ENCODE results near the gene ST7. TPM values are rescaled to one million over a fixed set of nuclear protein-coding genes. Genes with fewer than 3 reads are reported as not detected.

ST7 gene
- total and polyA plus RNA-seq, 2 of the 8 experiments (the other 6 are each of a cell fraction or from before 2014, with no cell fraction given): 16.3 to 18.0 TPM

DNA sequence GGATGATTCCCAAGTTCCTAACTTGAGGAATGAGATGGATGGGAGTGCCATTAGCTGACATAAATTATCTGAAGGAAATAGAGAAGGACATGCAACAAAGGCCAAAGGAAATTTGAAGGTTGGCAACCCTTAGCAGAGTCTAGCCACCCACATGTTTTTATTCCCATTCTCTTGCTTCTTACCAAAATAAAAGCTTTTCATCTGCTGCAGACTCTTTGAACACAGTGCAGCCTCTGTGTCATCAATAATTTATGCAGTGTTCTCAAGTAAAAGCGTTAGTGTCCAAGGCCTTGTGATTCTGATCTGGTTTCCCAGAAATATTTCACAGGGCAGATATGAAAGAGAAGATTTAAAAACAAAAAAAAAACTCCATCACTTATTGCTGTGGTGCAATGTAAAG, 98.5 kb downstream of the ST7 start (continued):
- TF ChIP-seq, protein P1, sequence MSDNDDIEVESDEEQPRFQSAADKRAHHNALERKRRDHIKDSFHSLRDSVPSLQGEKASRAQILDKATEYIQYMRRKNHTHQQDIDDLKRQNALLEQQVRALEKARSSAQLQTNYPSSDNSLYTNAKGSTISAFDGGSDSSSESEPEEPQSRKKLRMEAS (IDR thresholded peaks at IDR 0.05): no peak

DNA sequence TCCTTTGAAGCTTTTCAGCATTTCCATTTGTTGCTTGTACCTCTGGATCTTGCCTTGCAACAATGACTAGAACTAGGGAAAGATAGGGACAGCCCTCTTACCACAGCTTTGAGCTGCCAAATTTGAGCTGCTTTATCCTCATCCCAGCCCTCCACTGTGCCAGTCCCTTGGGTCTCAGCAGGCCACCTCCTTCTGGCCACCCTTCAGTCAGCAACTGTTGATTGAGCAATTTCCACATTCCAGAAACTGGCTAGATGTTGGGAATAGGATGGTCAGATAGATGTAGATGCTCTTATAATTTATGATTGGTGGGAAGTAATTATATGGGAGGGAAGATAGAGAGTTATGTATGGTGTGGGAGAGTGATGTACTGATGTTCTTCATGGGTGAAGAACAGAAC, 100.1 kb downstream of the ST7 start:
- no peaks in the 10 kb centered on the region for H3K9me3 ChIP-seq (ENCODE audit: insufficient read depth in 2 of 2, low read depth in 1 of 2, low read length in 1 of 2)
- no peak overlapping the region for H2BK5ac ChIP-seq (ENCODE audit: low read depth, low read length)
- H3K23me2 ChIP-seq (ENCODE audit: low read depth, low read length): no peaks in the 10 kb centered on the region
- H3K14ac ChIP-seq (ENCODE audit: insufficient read length): no peak overlapping the region
- TF ChIP-seq NANOG (IDR thresholded peaks at IDR 0.05; ENCODE audit: insufficient read depth, low read depth, low read length, poor library complexity, severe bottlenecking) (no peak), KDM1A (IDR thresholded peaks at IDR 0.05; ENCODE audit: borderline replicate concordance, low read length) (no peak), KDM4A (IDR thresholded peaks at IDR 0.05; ENCODE audit: low read depth, low read length, severe bottlenecking) (no peak), CEBPB (IDR thresholded peaks at IDR 0.05; ENCODE audit: low read depth, low read length) (peak; percentile 73), RAD21 (IDR thresholded peaks at IDR 0.05 in 1 of 2, conservative IDR thresholded peaks at IDR 0.05 in 1 of 2; ENCODE audit: low read depth in 2 of 2, low read length in 2 of 2) (no peak)
- no peak for DNase-seq (ENCODE audit: low read depth in 1 of 2, low spot score in 2 of 2)
- no peak overlapping the region for H3K18ac ChIP-seq (ENCODE audit: extremely low read depth, low read length)
- no peak overlapping the region for H2AFZ ChIP-seq (ENCODE audit: low read length)
- H2AK5ac ChIP-seq (ENCODE audit: low read depth, low read length): no peak overlapping the region
- FAIRE-seq: no peak
- POLR2A ChIA-PET (ENCODE audit: partially characterized antibody): interaction anchor here (1.0 kb wide), 1 partner anchor 34 kb away, joined by 3 read pairs; no protein-coding TSS in a partner anchor
- no peak overlapping the region for H2BK20ac ChIP-seq (ENCODE audit: low read length)
- no peak overlapping the region for H3K4me3 ChIP-seq (ENCODE audit: extremely low read depth in 1 of 4, insufficient read depth in 2 of 4, low read depth in 3 of 4, low read length in 4 of 4)
- H2BK12ac ChIP-seq (ENCODE audit: low read depth, low read length): no peak overlapping the region
- H4K8ac ChIP-seq (ENCODE audit: extremely low read depth, insufficient read depth, low read length): no peak overlapping the region
- no peak overlapping the region for H3K56ac ChIP-seq (replicated peaks; ENCODE audit: insufficient read length, low read depth, low read length)
- H2BK120ac ChIP-seq (replicated peaks; ENCODE audit: low read depth, low read length): no peak overlapping the region
- H3K4me2 ChIP-seq (ENCODE audit: insufficient read depth in 1 of 2, low read depth in 2 of 2, low read length in 2 of 2): no peak overlapping the region
- no peaks in the 10 kb centered on the region for H3K4me1 ChIP-seq (replicated peaks in 1 of 4; ENCODE audit: control insufficient read depth in 3 of 4, insufficient read depth in 4 of 4, low read length in 3 of 4)
- no peak overlapping the region for H4K91ac ChIP-seq (replicated peaks; ENCODE audit: insufficient read length, low read length)
- CTCF ChIA-PET (ENCODE audit: partially characterized antibody): interaction anchor here (1.8 kb wide), 1 partner anchor 74 kb away, joined by 5 read pairs; no protein-coding TSS in a partner anchor
- H3K79me1 ChIP-seq (ENCODE audit: low read depth, low read length): no peaks in the 10 kb centered on the region
- H3K27ac ChIP-seq (ENCODE audit: low read depth, low read length): no peak overlapping the region
- H2BK15ac ChIP-seq (ENCODE audit: low read length): no peak overlapping the region
- no peaks in the 10 kb centered on the region for H4K20me1 ChIP-seq (replicated peaks in 1 of 2; ENCODE audit: control insufficient read depth in 1 of 2, insufficient read depth in 2 of 2, low read length in 2 of 2)
- H3K23ac ChIP-seq (ENCODE audit: insufficient read length): no peak overlapping the region
- H4K5ac ChIP-seq (ENCODE audit: insufficient read length, low read depth, low read length): no peak overlapping the region
- H3K9ac ChIP-seq (replicated peaks in 1 of 4; ENCODE audit: extremely low read depth in 1 of 4, low read depth in 3 of 4, low read length in 3 of 4): no peak overlapping the region; a peak in 1 of 7 replicates
- H3K36me3 ChIP-seq (ENCODE audit: control insufficient read depth in 2 of 4, insufficient read depth in 4 of 4, low read length in 3 of 4): no peaks in the 10 kb centered on the region
- H3K27me3 ChIP-seq (replicated peaks in 1 of 4; ENCODE audit: control insufficient read depth in 3 of 4, extremely low read depth in 1 of 4, insufficient read depth in 3 of 4, low read length in 3 of 4): no peaks in the 10 kb centered on the region
- H3K79me2 ChIP-seq (ENCODE audit: control insufficient read depth in 1 of 2, insufficient read depth in 2 of 2, low read length in 2 of 2): no peaks in the 10 kb centered on the region
- H3K4ac ChIP-seq (replicated peaks; ENCODE audit: insufficient read length, low read depth, low read length): no peak overlapping the region

Data from H1 (cell line).